C4-2B (cell line): ENCODE results near the gene TMX2.

Experiments
- ZFX ChIP-seq: fragments of 450-650 bp; IDR thresholded peaks from 2 replicates; pipeline ENCODE4 v1.6.1; 2017
- TF ChIP-seq, protein P1 (sequence below): fragments of 450-650 bp; conservative IDR thresholded peaks from 2 replicates; pipeline ENCODE4 v1.5.1; 2017; ENCODE audit warnings: mild to moderate bottlenecking

DNA sequence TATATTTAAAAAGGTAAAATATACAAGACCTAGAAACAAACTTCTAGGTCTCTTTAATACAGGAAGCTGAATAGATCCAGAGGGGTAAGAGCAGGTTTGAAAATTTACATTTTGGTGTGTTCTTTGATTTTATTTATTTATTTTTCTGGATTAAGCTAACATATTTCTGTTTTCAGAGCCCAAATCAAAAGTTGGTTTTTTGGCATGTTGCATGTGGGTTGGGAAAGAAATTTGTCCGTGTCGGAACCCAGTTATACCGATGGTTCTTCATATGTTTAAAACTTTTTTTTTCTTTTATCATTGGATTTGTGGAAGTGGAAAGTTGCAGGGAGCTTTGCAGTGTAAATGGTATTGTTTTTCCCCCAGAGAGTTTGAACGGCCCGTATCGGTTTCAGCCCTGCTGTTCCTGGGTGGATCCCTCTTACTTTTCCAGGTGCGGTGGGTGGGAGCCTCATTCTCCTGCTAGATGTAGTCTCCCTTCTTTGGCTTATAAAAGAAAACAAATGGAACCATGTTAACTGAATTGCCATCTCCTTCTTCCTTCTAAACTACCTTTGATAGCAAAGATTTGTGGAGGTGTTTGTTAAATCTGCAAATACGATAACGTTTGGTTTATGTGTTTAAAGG lies 50.0 kb downstream of the TMX2 start:
- TF ChIP-seq, protein P1, sequence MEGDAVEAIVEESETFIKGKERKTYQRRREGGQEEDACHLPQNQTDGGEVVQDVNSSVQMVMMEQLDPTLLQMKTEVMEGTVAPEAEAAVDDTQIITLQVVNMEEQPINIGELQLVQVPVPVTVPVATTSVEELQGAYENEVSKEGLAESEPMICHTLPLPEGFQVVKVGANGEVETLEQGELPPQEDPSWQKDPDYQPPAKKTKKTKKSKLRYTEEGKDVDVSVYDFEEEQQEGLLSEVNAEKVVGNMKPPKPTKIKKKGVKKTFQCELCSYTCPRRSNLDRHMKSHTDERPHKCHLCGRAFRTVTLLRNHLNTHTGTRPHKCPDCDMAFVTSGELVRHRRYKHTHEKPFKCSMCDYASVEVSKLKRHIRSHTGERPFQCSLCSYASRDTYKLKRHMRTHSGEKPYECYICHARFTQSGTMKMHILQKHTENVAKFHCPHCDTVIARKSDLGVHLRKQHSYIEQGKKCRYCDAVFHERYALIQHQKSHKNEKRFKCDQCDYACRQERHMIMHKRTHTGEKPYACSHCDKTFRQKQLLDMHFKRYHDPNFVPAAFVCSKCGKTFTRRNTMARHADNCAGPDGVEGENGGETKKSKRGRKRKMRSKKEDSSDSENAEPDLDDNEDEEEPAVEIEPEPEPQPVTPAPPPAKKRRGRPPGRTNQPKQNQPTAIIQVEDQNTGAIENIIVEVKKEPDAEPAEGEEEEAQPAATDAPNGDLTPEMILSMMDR, result no peak
- no peak for TF ChIP-seq ZFX
